Measurements from ENCODE around the gene RSAD2.
"Not testable (repeated sequence)": the region's sequence is repeated elsewhere in the genome, so short reads cannot be mapped to it uniquely, and the experiment has no call there.

RSAD2 gene

DNA sequence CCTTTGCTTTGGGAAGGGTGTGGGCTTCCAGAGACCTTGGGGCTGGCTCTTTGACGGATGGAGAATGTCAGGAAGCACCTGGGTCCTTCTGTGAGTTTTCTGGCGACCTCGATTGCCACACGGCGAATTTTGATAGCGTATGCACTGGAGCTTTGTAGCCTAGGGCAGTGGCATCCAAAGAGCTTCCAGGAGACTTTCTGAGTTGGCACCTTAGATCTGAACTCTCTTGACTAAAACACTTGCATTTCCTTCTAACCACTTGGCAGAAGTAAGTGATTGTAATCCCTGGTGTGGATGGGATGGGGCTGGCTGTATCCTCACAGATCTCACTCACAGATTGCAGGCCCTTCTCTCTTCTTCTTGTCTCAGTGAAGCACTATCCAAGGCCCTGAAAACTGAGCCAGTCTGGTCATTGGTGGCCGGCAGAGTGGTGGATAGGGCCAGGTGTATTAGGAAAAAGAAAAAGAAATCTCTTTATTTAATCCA is 47.4 kb downstream of the RSAD2 start:
- H3K4me3 ChIP-seq (ENCODE audit: low read depth, low read length), result no peak overlapping the region

DNA sequence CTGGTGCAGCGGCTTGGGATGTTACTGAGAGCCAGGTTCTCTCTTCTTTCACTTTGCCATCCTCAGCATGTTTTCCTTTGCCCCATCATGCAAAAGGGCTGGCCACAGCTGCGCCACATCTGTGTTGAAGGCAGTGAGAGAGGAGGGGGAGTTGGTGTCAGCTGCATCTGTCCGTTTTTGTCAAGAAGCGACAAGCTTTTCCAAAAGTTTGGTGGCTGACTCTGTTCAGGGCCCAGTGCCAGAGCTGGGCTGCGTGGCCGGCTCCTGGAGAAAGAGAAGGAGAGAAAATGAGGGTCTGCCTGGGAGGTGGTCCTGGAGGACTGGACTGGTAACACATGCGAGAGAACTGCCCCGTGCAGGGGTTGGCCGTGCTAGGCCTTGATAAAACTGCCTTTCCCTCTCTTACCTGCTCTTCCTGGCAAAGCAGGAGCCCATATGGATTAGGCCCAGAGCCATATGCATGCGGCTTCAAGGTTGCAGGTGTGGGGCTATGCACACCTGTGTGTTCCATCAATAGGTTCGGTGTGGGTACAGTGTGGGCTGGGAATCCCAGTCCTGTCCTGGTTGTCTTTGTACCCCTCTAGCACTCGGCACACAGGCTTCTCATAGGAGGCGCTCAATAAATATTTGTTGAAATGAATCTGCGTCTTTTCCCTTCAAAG is 48.6 kb downstream of the RSAD2 start:
- H3K4me3 ChIP-seq (ENCODE audit: low read depth, low read length), result no peak overlapping the region

DNA sequence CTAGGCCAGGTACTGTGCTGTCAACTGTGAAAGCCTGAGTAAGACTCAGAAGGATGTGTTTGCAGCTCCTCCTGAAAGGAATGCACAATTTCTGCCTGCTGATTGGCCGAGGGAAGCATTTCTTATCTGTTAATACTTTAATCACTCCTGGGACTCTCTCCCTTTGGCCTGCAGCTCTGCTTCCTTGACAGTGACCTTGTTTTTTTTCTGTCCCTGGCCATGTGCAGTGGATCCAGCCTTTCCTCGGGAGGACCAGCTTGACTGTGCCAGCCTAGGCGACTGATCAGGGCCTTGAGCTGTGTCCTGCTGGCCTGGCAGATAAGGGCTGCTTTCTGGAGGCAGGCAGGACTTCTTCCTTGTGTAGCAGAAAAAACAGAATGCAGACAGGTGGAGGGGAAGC is 49.6 kb downstream of the RSAD2 start:
- no peak overlapping the region for H3K4me3 ChIP-seq (ENCODE audit: low read depth, low read length)

DNA sequence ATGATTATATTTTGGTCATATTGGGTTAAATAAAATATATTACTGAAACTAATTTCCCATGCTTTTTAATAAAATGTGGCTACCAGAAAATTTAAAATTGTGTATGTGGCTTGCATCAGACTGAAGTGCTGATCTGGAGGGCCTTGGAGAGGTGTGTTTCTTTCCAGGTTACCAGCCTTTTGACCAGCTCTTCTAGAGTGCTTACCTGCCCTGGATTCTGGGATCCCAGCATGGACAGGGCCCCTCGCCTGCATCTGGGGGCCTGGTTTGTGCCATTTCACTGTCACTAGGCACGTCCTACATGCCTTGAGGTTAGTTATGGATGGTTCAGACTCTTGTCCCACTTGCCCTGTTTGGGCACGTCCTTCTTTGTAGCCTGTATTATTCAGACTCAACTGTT is 50.2 kb downstream of the RSAD2 start:
- no peak overlapping the region for H3K4me3 ChIP-seq (ENCODE audit: low read depth, low read length)

DNA sequence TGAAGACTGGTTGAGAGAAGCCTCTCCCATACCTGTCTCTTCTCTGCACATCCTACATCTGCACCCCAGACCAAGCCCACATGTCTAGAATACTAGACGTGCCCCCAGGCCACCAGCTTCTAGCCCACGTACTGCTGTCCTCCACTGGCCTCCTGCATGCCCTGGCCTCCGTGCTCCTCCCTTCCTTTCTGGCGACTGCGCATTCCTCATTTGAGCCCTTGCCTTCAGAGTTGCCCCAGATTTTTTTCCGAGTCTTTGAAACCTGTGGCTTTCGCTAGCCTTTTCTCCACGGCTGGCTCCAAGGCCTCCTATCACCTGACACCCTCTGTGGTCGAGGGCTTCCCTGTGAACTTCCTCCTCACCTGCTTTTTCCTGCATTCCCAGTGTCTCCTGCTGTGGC is 50.9 kb downstream of the RSAD2 start:
- no peak overlapping the region for H3K4me3 ChIP-seq (ENCODE audit: low read depth, low read length)

DNA sequence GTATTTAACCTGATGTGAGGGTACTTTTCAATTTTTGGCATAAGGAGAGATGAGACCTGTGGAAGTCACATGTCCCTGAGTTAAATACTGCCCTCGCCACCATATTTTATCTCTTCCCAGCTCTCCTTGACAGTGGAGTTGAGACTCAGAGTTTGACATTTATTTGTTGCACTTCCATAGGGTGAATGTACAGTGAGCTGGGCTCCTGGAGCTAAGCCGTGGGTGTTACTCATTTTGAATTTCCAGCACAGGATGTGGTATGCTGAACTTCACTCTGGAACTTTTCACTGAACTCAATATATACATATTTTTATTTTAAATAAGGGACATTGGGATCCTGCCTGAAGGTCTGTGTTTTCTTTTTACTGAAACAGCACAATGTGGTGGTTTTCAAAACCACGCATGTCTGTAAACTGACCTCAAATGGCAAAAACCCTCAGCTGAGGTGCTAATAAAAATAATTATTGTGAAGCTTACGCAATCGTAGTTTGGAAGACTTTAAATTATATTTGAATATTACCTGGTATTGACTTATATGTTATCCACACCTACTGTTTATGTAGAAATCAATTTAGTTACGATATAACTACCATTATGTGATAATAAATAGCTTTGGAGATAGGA is 51.7 kb downstream of the RSAD2 start:
- H3K4me3 ChIP-seq (ENCODE audit: low read depth, low read length), result no peak overlapping the region

DNA sequence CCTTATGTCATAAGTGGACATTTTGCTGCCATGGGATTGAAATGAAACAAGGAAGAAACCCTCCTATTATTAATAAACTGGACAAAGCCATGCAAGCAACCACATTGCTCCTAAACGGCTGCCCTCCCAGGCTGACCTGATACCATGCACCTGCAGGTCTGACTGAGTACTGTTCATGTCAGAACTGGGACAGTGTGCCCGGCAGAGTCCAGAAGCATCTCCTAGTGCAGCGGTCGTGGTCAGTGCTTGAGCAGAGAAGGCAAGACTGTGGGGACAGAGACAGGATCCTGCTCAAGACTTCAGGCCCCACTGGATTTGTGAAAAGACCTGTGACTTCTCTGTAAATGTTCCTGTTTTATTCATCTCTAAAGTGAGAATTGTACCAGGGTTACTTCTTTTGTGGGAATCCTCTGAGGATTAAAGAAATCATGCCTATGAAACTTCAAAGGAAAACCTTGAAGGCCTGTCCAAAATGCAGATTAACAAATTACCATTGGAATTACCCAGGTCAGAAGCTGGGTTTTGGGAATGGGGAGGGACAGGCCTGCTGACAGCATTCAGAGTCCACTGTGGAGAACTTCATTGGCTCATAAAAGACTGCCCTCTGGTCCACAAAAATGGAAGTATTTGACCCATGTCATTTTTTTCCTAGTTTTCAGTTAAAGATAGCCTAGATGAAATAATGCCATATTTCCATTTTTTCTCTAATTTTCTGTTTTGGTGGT is 53.5 kb downstream of the RSAD2 start:
- no peak overlapping the region for H3K4me3 ChIP-seq (ENCODE audit: low read depth, low read length)

DNA sequence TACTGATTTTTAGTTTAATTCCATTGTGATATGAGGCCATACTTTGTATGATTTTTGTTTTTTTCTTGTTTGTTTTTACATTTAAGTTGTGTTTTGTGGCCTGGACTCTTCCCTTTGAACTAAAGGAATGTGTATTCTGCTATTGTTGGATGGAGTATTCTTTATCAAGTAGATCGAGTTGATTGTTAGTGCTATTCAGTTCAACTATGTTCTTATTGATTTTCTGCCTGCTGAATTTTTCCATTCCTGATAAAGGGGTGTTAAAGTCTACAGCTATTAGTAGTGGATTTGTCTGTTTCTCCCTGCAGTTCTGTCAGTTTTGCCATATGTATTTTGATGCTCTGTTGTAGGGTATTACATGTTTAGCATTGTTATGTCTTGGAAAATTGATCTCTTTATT is 54.2 kb downstream of the RSAD2 start:
- no peak overlapping the region for H3K4me3 ChIP-seq (ENCODE audit: low read depth, low read length)

DNA sequence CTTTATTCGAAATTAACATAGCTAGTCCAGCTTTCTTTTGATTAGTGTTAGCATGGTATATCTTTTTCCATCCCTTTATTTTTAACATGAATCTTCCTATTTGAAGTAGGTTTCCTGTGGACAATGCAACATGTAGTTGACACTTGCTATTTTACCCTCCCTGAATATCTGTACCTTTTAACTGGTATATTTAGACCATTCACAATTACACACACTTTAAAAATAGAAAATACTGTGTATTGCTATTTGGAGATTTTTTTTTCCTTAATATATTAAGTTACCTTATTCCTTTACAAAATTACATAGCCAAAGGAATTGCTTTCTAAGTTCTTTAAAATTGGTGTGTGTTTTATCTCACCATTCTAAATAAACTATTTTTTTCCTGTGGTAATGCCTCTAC is 54.6 kb downstream of the RSAD2 start:
- H3K4me3 ChIP-seq (ENCODE audit: low read depth, low read length), result no peak overlapping the region

DNA sequence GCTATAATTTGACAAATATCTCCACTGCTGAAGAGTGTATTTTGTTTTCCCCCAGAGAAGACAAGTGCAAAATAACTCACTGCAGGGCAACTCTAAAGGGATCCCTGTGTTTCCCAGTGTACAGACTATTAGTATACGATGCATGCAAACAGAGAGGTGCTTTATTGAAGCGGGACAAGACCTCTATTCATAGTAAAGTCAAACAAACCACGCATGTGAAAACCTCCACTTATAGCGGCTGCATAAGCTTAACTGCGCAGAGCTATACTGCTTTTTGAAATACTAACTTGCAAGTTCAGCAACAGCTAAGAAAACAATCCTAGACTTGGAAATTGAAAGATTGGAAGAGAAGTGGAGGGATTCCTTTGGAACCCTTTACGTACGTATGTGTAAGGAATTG is 55.3 kb downstream of the RSAD2 start:
- no peak overlapping the region for H3K4me3 ChIP-seq (ENCODE audit: low read depth, low read length)

DNA sequence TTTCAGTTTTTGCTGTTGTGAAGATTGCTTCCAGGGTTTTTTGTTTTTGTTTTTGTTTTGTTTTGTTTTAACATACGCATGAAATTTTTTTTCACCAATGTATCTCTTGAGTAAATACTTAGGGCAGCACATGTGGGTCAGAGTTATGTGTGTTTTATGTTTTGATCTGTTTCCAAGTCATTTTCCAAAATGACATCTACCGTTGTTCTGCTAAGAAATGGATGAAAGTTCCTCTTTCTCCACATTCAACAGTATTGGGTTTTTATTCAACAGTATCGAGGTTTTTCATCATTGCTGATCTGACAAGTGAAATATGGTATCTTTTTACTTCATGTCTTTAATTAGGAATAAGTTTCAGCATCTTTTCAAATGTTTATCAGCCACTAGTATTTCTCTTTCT is 56.3 kb downstream of the RSAD2 start:
- no peak overlapping the region for H3K4me3 ChIP-seq (ENCODE audit: low read depth, low read length)

DNA sequence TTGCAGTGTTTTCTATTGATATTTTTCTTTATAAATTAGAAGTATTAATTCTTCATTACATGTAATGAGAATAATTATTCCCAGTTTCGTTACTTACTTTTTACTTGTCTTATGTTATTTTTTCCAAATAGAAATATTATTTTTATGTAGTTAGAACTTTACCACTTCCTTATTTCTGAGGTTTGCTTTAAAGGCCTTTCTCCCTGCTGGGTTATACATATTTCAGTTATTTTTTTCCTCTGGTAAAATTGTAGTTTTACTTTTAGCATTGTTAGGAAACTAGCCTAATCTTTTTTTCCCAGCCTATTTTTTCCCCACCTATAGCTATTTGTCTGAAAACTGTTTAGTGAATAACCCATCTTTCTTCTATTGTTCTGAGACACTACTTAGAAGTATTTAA is 56.8 kb downstream of the RSAD2 start:
- no peak overlapping the region for H3K4me3 ChIP-seq (ENCODE audit: low read depth, low read length)

DNA sequence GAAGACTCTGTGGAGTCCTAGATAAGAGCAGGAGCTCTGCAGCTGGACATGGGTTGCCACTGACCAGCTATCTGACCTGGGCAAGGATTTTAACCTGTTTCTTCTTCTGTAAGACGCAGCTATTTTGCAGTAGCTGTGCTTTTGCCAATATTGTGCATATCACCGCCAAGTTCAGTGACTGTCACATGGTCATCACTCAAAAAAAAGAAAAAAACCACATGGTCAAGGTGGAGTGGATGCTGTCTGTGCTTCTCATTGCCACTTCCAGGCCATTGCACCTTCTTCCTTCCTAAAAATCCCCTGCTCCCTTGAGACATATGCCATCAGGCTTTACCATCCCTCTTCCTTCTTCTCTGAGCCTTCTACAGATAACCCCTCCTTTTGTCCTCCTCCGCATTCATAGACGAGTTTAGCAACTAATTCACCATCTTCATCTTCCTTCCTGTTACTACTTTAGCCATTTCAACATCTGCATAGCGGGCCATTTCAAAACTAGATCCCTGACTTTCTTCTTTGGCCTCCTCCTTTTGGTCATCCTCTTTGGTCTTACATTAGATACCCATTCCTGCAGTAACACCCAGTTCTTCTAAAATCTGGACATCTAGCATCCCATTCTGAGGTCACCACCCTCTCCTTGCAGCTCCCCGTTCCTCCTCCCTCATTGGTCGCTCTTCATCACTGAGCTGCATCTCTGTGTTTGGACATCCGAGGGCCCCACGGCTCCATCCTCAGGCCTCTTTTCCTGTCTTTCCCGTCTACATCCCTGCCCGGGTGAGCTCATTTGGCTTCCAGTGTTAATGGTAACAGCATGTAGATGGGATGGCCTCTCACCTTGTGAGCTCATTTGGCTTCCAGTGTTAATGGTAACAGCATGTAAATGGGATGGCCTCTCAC is 57.4 kb downstream of the RSAD2 start:
- no peak overlapping the region for H3K4me3 ChIP-seq (ENCODE audit: low read depth, low read length)

DNA sequence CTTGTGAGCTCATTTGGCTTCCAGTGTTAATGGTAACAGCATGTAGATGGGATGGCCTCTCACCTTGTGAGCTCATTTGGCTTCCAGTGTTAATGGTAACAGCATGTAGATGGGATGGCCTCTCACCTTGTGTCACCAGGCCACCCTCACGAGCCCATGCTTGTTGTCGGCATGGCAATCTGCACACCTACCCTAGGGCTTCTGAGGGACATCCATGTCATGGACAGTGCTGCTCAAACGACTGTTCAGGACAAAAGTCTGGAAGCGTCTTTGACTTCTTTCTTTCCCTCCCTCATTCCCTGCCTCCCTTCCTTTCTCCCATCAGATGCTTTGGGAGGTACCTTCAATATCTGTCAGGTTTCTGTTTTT is 58.1 kb downstream of the RSAD2 start:
- not testable (repeated sequence) for H3K4me3 ChIP-seq (ENCODE audit: low read depth, low read length)

DNA sequence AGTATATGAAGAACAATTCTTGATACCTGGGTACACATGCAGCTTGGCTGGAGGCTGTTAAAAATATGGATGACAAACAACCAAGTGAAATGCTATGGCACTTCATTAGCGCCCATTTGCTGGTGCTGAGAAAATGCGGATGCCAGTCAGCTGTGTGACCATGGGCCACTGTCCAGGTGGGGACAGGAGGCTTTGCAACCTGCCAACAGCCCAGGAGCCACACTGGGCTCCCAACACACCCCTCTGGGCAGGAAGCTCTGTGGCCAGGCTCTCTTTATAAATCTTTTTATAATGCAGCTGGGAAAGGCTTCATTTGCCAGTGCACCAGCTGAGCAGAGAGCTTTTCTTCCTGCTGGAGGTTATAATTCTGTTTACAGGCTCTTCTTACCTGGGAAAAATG is 59.6 kb downstream of the RSAD2 start:
- no peak overlapping the region for H3K4me3 ChIP-seq (ENCODE audit: low read depth, low read length)

DNA sequence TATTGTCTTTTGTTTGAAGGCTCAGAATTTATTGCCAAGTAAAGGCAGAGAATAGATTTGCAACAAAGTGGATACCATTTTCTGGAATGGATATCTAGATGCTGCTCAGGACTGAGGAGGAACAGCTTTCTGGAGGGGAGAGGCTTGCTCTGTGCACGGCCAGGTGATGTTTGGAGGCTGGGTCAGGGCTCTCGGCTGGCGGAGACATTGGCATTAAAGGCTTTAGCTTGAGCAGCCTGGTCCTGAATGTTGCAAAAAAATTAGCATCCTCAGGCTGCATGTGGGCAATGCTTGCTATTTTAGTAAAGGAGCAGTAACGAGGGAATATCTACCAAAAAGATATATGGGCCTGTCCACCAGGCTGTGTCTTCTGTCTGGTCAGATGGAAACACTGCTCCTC is 60.0 kb downstream of the RSAD2 start:
- H3K4me3 ChIP-seq (ENCODE audit: low read depth, low read length), result no peak overlapping the region

DNA sequence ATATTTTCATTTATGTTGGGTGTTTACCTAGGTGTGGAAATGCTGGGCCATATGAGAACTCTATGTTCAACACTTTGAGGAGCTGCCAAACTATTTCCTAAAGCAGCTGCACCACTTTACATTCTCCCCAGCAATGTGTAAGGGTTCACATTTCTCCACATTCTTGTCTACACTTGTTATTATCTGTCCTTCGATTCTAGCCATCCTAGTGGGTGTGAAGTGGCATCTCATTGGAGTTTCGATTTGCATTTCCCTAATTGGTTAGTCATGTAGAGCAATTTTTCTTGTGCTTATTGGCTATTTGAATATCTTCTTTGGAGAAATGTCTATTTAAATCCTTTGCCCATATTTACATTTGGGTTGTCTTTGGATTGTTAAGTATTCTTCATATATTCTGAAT is 61.5 kb downstream of the RSAD2 start:
- no peak overlapping the region for H3K4me3 ChIP-seq (ENCODE audit: low read depth, low read length)

DNA sequence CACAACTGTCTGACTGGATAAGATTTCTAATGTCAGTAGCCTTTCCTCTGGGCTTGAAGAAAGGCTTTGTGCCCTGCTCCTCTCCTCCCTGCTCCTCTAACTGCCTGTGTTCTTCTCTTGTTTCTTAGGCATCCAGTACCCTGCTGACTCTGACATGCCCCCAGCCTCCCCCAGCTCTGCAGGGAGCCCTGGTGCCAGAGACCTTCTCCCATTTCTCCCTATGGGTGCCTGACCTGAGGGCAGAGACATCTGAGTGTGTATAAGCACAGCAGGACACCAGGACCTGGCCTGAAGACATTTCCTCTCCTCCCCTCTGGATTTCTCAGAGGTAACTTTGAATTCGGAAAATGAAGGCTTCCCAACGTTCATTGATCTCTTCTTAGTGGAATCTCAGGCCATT is 63.2 kb downstream of the RSAD2 start:
- no peak overlapping the region for H3K4me3 ChIP-seq (ENCODE audit: low read depth, low read length)

DNA sequence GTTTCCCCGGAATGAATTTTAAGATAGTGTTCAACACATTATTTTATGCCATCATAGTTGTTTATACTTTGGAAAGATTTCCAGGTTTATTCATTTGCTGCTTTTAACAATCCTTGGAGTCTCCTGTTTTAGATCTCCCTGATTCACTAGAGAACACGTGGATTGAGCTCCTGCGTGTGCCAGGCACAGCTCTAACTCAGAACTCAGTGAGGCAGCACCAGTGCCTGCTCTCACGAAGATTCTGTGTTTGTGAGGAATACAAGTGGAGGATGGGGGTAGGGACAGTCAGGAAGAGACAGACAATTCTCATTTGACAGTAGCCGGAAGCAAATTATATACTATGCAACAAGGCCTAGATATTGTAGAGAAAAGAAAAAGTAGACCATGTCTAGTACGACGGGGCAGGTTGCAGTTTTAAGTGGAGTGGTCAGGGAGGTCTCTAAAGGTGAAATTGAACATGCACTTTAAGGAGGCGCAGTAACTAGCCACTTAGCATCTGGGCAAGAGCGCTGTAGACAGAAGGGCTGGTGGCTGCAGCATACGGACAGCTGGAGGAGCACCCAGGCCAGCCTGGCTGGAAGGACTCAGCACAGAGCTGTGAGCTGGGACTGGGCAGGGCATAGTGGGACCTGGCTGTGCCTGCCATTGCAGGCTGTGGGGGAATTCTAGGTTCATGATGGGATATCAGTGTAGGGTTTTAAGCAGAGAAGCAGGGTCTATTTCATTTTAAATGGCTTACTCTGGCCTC is 63.9 kb downstream of the RSAD2 start:
- no peak overlapping the region for H3K4me3 ChIP-seq (ENCODE audit: low read depth, low read length)

DNA sequence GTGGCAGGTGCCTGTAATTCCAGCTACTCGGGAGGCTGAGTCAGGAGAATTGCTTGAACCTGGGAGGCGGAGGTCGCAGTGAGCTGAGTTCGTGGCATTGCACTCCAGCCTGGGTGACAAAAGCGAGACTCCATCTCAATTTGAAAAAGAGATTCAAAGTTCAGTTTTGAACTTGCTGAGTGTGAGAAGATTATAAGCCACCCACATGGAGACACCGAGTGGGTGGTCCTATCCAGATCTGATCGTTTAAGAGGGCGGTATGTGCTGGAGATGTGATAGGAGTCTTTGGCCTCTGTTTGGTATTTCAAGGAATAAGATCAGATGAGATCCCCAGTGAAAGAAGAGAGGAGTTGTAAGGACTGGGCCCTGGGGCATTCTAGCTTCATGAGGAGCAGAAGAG is 65.3 kb downstream of the RSAD2 start:
- H3K4me3 ChIP-seq (ENCODE audit: low read depth, low read length), result no peak overlapping the region

DNA sequence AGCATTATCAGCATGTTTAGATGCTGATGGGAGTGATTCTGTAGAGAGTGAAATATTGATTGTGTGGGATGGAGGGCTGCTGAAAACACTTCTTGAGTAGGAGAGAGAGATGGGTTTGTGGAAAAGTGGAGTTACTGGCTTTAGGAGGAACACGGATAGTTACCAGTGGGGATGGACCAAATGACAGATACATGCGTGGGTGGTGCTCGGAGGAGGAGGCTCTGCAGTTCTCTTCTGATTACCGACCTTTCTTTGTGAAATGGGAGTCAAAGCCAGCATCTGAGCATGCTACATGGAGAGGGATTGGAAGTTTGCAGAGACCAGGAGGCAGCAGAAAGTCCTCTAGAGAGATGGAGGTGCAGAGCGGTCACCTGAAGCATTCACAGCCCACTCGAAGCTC is 65.9 kb downstream of the RSAD2 start:
- no peak overlapping the region for H3K4me3 ChIP-seq (ENCODE audit: low read depth, low read length)

Data from iPS-11a (cell line).